ENCODE results near the gene INPP1. TPM values are rescaled to one million over a fixed set of nuclear protein-coding genes. Genes with fewer than 3 reads are reported as not detected.
A peak's percentile ranks its signal among the peaks of the same experiment; 100 is the strongest.

Gene INPP1
- total RNA-seq, 2 donors from 2014 or later, result 13.0 to 34.4 TPM

DNA sequence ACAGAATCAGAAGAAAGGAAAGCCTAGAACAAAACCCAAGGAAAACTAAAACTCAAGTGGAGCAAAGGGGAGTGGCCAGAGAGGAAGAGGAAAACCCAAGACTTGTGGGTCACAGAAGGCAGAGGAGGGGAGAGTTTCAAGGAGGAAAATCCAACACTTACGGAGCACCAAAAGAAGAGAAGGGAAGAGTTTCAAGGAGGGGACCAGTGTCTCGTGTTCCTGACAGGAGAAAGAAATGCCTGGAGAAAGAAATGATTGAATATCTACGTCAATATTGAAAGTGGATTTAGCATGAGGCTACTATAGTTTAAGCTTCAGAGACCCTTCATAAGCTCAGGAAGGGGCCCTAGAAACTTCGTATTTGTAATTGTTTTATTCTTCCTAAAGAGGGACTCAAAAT is 63.4 kb downstream of the INPP1 start:
- DNase-seq (ENCODE audit: low spot score), result no peak
- TF ChIP-seq POLR2A (IDR thresholded peaks at IDR 0.05), result no peak
- TF ChIP-seq, protein P1, sequence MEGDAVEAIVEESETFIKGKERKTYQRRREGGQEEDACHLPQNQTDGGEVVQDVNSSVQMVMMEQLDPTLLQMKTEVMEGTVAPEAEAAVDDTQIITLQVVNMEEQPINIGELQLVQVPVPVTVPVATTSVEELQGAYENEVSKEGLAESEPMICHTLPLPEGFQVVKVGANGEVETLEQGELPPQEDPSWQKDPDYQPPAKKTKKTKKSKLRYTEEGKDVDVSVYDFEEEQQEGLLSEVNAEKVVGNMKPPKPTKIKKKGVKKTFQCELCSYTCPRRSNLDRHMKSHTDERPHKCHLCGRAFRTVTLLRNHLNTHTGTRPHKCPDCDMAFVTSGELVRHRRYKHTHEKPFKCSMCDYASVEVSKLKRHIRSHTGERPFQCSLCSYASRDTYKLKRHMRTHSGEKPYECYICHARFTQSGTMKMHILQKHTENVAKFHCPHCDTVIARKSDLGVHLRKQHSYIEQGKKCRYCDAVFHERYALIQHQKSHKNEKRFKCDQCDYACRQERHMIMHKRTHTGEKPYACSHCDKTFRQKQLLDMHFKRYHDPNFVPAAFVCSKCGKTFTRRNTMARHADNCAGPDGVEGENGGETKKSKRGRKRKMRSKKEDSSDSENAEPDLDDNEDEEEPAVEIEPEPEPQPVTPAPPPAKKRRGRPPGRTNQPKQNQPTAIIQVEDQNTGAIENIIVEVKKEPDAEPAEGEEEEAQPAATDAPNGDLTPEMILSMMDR (IDR thresholded peaks at IDR 0.05), result no peak
- no peak for TF ChIP-seq POLR2AphosphoS5 (IDR thresholded peaks at IDR 0.05)
- Histone ChIP-seq H3K27ac (peak overlapping the region in 1 of 2 donors; percentile 92), H3K27me3 (replicated peaks; ENCODE audit: insufficient read depth) (no peaks in the 10 kb centered on the region), H3K36me3 (no peaks in the 10 kb centered on the region), H3K4me1 (replicated peaks) (no peaks in the 10 kb centered on the region), H3K4me3 (no peak overlapping the region), H3K9me3 (no peaks in the 10 kb centered on the region)
- intact Hi-C loops (cut with DNase I), result loop anchor here (5.0 to 10.0 kb wide), 2 partner anchors 60 to 98 kb away; no protein-coding TSS in a partner anchor
- WGBS, result 87% methylated on average over 4 of the region's 4 CpGs

DNA sequence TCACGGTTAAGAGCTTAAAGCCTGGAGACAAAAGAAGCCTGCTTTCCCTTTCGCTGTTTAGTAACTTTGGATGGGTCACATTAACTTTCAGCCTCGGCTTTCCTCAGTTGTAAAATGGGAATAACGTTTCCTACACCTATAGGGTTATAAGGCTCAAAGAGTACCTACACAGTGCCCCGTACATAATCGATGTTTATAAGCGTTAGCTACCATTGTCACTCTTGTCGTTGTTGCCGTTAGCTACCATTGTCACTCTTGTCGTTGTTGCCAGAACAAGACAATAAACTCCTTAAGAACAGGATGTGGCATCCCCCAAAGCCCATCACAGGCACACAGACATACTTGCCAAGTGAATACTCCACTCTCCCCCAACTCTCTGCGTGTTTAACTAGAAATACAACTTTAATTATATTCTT is 63.9 kb downstream of the INPP1 start:
- WGBS, result 37% methylated on average over 11 of the region's 11 CpGs
- intact Hi-C loops (cut with DNase I), result loop anchor here (5.0 to 10.0 kb wide), 2 partner anchors 60 to 98 kb away; no protein-coding TSS in a partner anchor
- peak overlapping the region; percentile 92 for H3K27ac ChIP-seq
- TF ChIP-seq, protein P1 (IDR thresholded peaks at IDR 0.05), result no peak
- TF ChIP-seq POLR2A (IDR thresholded peaks at IDR 0.05), result no peak
- TF ChIP-seq POLR2AphosphoS5 (IDR thresholded peaks at IDR 0.05), result no peak
- H3K27me3 ChIP-seq (replicated peaks; ENCODE audit: insufficient read depth), result no peaks in the 10 kb centered on the region
- no peaks in the 10 kb centered on the region for H3K4me1 ChIP-seq (replicated peaks)
- no peaks in the 10 kb centered on the region for H3K9me3 ChIP-seq
- H3K36me3 ChIP-seq, result no peaks in the 10 kb centered on the region
- no peak for DNase-seq (ENCODE audit: low spot score)
- peak overlapping the region; percentile 82 to 89 for H3K4me3 ChIP-seq

DNA sequence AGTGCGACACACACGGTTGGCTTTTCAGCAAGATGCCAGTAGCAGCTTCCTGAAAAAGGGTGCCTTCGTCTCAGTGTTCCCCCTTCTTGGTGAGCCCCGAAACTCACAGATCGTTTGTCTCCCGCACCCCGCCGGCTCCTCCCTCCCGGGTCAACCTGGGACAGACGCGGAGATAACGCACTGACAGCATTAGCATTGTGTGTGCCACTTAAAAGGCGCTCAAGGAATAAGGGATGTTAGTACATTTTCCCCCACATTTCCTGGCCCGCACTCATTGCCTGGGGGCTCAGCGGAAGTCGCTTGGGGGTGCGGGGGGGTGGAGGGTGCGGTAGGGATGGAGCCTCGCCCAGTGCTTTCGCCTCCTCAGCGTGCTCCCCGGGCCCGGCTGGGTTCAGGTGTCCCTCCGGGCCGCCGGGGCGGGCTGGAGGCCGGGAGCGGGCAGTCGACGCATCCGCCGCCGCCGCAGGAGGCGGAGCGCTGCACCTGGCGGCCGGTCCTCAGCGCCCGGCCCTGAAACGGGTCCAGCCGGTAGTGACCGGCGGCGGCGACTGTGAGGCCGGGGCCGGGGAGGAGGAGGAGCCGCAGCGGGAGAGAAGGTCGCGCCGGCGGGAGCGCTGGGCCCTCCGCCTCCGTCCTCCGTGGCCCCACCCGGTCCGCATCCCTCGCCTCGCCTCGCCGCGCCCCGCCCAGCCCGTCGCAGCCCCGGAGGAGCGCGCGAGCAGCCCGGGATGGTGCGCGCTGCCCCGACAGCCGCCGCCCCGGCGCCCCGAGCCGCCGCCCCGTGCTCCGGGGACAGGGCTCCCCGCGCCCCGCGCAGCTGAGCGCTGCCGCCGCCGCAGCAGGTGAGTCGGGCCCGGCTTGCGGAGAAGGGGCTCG is 64.5 kb downstream of the INPP1 start, which contains the start of gene MFSD6:
Gene MFSD6 (plus strand): TSS at position 694 of the 876 bp plus-strand sequence. CDS start 27,675 bp downstream, outside the sequence.
- under 1% methylated on average over 71 of the region's 98 CpGs for WGBS
- Histone ChIP-seq H3K4me3 (peak within 1 kb of the TSS; percentile 82 to 89), H3K4me1 (replicated peaks) (no peaks in the 10 kb centered on the region), H3K27me3 (replicated peaks; ENCODE audit: insufficient read depth) (no peaks in the 10 kb centered on the region), H3K36me3 (no peaks in the 10 kb centered on the region), H3K9me3 (no peaks in the 10 kb centered on the region), H3K27ac (peak within 1 kb of the TSS; percentile 92)
- intact Hi-C loops (cut with DNase I), result loop anchor here (5.0 to 10.0 kb wide), 2 partner anchors 59 to 97 kb away; no protein-coding TSS in a partner anchor
- TF ChIP-seq POLR2A (IDR thresholded peaks at IDR 0.05), result peak; percentile 44
- TF ChIP-seq, protein P1 (IDR thresholded peaks at IDR 0.05), result peak in 2 of 4 experiments; percentile 24 to 42
- no peak for TF ChIP-seq POLR2AphosphoS5 (IDR thresholded peaks at IDR 0.05)
- peak; percentile 44 for DNase-seq (ENCODE audit: low spot score)

DNA sequence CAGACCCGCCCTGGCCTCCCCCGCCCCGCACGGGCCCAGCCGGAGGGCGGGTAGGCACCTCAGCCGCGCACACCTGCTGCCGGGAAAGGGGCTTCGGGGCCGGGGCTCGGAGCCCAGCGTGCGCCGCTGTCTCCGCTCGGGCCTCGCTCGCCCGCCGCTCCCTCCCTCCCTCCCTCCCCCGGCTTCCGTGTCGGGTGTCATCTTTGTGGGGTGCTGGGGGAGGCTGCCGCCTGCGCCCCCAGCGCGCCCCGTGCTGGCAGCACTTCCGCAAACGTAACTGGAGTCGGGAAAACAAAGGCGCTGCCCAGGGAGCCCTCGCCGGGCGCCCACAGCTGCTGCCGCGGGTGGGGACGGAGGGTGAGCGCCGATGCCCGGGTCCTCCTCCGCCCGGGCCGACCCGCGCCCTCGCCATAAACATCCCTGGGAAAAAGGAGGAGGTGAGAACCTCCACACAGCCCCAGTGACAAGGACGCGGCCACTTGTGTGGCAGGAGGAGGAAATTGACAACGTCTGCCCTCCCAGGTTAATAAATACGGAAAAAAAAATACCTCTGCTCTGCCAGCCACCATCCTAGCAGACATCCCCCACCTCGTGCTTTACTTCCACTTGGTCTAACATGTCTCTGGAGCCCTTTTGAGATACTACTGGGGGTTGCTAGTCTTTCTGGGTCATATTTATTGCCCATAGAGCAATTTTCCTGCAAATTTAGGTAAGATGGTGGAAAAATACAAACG is 65.3 kb downstream of the INPP1 start:
- 2% methylated on average over 29 of the region's 54 CpGs for WGBS
- peaks cover 4% of the 10 kb centered on the region for H3K4me1 ChIP-seq (replicated peaks)
- intact Hi-C loops (cut with DNase I), result loop anchor here (5.0 to 10.0 kb wide), 2 partner anchors 59 to 96 kb away; no protein-coding TSS in a partner anchor
- H3K9me3 ChIP-seq, result no peaks in the 10 kb centered on the region
- TF ChIP-seq, protein P1 (IDR thresholded peaks at IDR 0.05), result no peak
- peak; percentile 57 for TF ChIP-seq POLR2AphosphoS5 (IDR thresholded peaks at IDR 0.05)
- peak; percentile 68 for TF ChIP-seq POLR2A (IDR thresholded peaks at IDR 0.05)
- no peaks in the 10 kb centered on the region for H3K36me3 ChIP-seq
- no peaks in the 10 kb centered on the region for H3K27me3 ChIP-seq (replicated peaks; ENCODE audit: insufficient read depth)
- H3K27ac ChIP-seq, result peak overlapping the region; percentile 92
- peak; percentile 65 for DNase-seq (ENCODE audit: low spot score)
- H3K4me3 ChIP-seq, result peak overlapping the region; percentile 82 to 89
